NAMALWA (cell line): ENCODE measurements around the gene AFG1L.
"Not testable (repeated sequence)": the region's sequence is repeated elsewhere in the genome, so short reads cannot be mapped to it uniquely, and the experiment has no call there.

Experiments
- DNase-seq: peaks from one replicate; pipeline ENCODE4 v3.0.0-alpha.2; 2015; ENCODE audit warnings: low spot score

Gene AFG1L

DNA sequence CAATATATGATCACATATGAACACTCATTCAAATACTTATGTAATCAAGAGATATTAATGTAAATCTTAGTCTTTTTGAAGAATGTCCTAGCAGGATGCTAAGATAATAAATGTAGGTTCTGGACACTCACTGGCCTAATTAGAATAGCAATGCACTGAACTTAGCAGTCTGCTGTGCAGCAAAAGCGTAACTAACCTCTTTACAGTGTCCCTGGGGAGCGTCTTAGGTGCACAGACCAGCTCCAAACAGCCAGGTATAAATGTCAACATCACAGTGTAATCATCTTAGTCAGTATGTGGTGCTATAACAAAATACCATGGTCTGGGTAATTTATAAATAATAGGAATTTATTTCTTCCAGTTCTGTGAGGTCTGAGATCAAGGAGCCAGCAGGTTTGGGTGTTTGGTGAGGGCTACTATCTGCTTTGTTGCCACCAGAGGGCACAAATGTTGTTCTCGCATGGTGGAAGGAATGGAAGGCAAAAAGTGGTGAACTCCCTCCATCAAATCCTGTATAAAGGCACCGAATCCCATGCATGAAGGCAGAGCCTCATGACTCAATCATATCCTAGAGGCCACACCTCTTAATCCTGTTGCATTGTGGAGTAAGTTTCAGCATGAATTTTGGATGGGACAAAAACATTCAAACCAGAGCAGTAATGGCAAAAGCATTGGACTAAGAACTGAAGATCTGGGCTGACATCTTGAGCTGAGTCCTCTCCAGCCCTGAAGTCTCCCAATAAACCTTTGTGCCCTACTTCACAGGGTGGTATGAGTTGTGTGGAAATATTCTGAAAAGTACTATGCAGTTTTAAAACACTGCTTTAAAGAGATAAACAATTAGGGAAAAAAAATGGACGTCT lies 224.1 kb downstream of the AFG1L start:
- peak; percentile 64 for DNase-seq

DNA sequence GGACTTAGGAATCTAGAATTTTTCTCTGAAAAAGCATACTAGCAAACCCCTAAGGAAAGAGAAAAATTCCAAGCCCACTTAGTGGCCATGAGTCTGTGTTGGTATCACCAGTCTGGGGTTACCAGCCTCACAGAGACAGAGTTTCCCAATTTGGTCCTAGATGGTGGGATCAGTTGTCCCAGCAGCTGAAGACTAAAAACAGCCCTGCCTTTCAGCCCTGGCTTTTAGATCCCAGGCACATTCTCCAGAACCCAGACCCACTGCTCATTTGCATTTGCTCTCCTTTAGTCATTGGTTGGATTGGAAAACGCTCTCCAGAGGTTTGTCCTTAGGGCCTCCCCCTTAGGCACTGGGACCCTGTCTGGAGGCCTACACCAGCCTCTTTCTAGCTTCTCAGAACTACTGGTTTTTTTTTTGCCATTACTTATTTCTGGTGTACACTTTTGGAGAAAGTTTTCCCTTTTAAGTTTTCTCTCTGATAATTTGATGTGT lies 226.8 kb downstream of the AFG1L start:
- no peak for DNase-seq

DNA sequence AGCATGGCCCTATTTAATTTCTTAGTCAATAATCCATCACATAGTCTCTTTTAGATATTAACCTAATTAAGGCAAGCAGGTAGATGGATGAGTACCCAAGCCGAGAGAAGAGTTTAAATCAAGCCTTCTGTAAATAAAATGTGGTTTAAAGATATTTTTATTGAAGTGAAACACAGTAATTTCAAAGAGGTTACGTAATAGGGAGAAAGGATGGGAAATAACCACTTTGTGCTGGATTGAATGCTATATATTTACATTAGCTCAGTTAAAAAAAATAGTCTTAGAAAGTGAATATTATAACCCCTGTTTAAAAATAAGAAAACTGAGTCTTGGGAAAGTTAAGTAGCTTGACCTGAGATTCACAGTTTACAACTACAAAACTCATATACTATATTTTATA lies 228.8 kb downstream of the AFG1L start:
- no peak for DNase-seq

DNA sequence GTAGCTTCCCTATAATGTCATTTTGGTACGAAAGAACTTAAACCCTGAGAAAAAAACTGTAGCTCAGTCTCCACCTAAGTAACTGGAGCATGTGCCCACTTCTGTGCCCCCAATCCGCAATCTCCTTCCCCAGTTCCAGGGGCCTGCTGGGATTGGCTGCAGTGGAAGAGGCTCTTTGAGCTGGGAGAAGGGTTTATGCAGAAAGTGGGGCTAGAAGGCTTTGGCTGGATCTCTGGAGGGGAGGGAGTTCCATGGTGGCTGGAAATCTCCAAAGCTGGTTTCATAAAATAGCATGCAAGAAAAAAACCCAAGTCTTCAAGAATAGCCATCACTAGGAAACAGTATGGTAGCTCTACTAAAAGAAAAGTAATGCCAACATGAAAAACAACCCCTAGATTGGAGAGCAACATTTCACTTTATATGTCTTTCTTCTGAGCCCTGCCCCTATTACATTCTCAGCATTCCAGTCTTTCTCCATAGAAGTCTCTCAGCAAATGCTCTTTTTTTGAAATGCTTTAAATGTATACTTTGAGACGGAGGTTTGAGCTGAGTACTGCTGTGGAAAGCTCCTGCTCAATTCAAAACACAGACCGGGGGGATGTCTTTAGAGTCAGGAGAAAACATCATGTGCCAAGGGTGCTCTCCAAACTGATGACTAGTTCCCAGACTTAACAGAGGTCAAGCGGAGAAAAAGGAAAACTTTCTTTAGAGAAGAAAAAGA lies 229.8 kb downstream of the AFG1L start:
- DNase-seq, result no peak

DNA sequence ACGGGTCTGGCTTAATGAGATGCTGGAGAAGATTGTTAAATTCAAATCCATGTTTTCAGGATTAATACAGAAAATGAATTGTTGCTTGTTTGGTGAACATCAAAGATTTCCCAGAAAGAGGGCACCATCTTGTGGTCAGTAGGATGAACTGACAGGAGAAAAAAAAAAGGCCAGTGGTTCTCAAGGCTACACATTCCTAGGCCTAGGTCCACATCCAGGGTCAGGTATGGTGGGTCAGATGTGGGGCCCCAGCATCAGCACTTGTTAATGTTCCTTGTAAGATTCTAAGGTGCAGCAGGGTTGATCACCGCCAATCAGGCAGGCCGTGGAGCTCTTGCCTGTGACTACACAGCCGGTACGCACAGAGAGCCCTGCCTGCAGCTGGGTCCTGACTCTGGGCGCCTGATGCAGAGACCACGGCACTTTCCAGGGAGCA lies 231.9 kb downstream of the AFG1L start:
- peak; percentile 55 for DNase-seq

DNA sequence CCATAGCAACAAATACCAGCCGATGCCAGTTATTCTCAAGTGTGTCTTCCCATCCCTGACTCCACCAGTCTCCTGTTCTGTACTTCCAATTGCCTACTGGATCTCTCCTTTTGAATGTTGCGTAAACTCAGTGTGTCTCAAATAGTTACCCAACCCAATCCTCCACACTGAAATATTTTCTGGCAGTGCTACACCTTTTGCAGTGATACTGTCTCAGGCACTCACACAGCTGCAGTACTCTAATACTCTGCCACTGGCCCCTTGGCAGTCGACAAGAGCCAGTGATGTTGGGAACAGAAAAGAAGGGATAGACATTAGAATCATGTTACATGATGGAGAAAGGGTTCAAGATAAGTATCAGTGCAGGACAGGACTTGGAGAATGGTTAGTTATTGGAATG lies 234.0 kb downstream of the AFG1L start:
- DNase-seq, result no peak

DNA sequence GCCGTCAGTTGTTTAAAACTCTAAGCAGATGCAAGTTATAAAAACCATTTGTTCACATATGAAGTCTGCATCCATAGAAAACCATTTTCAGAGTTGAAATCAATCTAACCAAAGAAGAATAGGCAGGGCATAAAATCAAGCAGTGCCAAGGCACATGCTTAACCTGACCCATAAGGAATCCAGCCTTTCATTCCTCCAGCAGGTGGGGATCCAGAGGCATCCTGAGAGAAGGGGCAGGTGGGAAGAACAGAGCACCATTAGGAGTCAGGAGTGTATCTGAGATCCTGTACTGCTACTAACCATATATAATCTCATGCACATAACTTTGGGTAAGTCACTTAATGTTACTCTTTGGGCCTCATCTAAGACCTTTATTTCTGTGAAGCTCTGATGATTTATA lies 236.5 kb downstream of the AFG1L start:
- DNase-seq, result no peak

DNA sequence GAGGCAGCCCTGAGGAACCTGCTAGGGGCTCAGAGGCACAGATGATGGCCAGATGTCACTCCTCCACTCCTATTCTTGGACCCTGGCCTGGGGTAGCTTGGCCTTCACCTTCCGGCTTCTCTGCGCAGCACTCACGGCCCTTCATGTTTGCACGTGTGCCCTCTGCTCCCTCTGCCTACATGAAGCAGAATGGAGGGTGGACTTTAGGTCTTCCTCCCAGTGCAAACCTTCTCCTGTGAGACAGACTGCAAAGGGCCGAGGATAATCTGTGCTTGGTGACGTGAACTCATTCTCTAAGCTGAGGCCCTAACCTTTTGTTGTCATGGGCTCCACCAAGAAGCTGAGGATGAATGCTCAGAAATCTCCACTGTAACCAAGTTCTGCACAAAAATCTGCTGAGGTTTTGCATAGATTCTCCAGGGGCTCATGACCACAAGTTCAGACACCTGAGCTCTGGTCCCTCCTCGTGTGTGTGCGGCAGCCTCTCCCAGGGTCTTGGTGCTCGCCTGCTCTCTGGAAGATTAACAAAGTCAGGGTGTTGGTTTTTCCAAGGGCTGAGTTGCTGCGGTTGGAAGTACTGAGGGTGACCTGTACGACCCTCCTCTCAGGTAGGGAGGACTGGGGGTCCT lies 240.4 kb downstream of the AFG1L start:
- no peak for DNase-seq

DNA sequence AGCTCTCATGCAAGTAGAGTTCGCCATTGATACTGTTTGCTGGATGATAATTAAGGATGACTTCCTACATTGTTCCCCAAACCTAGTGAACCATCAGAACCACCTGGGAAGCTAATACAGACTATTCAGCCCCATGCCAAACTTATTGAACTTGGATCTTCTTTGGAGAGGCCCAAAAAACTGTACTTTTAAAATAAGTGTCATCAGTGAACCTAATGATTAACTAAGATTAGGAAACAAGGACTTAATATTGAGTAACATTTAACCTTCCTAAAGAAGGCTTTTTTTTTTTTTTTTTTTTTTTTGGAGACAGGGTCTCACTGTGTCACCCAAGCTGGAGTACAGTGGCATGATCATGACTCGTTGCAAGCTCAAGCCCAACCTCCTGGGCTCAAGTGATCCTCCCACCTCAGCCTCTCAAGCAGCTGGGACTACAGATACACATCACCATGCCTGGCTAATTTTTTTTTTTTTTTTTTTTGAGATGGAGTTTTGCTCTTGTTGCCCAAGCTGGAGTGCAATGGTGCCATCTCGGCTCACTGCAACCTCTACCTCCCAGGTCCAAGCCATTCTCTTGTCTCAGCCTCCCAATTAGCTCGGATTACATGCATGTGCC lies 241.2 kb downstream of the AFG1L start:
- DNase-seq, result not testable (repeated sequence)

DNA sequence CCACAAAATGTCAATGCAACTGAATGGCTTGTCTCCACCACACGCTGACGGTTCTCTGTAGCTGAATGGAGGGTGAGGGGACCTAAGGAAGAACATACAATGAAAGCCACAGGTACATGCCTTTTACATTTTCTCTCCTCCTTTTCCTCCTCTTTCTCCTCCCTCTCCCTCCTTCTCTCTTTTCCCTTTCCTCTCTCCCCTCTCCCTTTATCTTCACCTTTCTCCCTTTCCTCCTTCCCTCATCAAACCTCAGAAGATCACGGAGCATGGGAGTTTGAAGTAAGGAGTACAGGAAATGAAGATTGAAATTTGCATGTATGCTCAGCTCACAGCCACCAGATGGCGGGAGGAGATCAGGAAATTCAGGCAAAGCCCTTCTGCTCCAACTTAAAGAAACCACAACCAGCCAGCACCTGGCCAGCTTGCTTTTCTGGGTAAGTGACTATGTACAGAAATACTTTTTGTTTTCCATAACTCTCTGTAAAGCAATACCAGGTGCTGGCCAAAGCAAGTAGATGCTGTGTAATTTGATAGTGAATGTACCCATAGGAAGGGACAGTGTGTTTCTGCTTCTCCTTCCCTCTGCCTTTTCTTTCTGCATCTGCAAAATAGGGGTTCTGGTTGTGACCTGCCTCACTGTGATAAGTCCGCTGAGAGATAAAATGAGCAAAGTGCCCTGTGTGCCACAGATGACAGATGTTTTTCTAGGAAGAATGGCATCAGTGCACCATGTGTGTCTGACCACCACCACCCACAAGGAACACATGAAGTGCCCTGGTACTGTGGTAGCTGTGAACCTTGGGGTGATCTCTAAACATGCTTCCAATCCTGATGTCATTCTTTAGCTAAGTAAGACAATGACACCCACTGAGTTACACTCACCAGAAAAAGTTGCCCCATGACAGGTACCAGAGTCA lies 247.2 kb downstream of the AFG1L start:
- peak; percentile 94 for DNase-seq

DNA sequence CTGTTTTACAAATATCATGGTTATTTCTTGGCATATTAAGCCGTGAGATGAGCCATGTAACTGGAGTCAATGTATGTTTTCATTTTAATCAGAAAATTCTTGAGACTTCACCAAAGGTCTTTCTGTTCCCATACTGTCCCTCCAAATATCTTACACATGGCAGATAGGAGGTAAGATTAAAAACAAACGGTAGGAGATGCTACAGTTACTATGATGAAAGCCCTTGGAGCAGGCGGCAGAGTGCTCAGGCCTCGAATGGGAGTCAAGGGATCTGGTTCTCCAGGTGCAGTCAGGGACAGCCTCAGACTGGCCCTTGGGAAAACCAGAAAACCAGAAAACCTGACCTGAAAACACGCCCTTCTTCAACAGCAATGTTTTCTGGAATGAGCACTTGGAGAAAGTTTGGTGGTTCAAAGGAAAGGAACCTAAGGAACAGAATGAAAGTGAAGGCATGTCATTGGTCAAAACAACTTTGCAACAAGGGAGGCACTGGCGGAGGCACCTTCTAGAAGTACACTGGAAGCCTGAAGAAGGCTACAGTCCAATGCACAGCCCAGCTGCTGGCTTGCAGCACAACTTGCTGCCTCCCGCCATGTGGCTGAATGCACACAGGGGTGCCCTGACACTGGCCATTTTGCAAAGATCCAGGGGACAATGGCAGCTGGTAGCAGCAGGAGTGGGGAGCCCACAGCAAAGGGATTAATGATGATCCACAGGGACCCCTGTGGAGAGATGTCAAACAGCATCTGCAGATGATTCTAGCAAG lies 248.5 kb downstream of the AFG1L start:
- no peak for DNase-seq

DNA sequence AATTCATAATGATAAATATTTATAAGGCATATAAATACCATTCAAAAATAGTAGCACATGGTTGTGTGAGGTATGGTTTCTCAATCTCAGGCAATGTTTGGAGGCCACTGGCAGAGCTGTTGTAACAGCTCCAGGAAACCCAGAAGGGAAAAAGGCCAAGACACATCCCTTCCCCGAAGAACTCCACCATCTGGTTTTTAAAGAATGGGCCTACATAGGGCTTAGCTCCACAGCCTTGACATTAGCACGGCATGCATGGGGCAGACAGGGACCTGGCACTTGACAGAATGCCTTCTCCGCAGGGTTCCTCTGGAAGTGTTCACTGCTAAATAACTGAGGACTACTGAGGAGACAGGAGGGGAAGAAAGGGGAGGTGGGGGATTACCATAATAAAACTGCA lies 249.8 kb downstream of the AFG1L start:
- DNase-seq, result no peak

DNA sequence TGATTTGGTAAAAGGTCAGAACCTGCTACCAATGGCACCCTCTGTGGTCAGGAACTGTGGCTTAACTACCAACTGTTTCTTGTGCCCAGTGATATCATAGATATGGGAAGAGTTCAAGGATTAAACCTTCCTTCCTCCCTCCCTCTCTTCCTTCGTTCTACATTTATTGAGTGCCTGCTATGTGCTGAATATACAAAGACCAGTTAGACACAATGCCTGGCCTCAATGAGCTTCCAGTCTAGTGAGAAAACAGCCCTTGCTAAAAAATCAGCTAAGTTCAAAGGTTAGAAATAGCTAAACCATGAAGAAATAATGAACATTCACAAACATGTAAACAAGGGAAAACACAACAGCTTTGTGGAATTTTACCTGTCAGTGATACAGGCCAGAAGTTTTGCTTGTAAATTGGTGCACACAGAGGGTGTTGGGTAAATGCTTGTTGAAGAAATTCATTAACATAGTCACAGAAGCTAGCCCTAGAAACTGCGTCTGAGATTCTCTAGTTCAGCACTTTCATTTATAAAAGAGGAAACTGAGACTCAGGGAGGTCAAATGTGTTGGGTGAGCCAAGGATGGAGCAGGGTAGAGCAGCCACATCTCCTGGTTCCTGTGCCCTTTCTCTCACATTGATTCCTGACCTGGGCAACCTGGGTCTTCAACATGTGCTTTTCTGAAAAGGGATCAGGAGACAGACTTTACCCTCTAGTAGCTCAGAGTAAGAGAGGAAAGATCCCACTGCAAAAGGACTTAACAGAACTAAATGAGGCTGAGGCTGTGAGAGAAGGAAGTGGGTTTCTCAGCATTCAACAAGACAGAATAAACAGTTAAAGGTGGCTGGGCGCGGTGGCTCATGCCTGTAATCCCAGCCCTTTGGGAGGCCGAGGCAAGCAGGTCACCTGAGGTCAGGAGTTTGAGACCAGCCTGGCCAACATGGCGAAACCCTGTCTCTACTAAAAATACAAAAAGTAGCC lies 251.5 kb downstream of the AFG1L start:
- no peak for DNase-seq

DNA sequence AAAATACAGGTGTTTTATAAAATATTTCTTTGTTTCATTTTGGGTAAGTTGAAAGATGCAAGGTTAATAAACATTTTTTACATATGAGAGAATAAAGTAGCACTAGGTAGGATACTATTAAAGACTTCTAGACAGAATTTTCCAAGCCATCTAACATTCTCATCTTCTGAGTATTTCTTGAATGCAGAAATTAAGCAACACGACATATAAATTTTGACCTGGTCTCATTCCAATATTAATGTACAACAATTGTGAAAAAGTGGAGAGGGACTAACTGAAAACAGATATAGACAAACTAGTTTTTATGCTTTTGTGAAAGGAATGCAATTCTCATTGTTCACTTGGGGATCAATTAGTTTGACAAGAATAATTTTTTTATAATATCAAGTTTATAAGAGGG lies 254.4 kb downstream of the AFG1L start:
- DNase-seq, result no peak

DNA sequence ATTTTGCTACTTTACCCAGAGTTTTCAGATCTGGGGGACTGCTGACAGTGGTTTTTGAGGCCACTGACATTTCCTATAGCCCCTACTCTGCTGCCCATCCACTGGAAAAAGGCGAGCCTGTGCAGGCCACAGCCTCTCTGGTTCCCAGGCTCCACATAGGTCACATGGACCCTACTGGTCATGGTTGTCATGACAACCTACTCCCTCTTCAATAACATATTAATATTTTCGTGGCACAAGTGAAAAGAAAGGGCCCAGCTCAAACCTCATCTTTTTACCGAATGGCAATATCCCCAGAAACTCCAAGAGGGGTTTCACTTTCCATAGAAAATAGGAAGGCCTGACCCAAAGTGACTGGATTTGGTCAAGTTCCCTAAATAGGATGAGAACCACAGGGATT lies 254.9 kb downstream of the AFG1L start:
- no peak for DNase-seq

DNA sequence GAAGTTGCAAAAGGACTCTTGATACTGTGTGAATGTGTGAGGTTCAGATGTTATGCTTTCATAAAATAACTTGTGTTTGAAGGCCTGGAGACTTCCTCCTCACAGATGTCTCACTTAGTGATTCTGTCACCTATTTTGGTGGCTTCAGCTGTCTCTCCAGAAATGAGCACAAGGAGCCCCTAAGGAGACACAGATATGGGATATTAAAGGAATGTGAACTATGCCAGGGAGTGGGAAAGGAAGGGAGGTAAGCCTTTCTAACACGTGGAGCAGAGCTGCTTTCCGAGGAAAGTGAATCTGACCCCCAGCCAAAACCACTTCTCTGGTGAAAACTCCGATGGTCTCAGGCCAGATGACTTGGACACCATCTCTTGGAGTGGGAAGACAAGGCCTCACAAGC lies 255.4 kb downstream of the AFG1L start:
- no peak for DNase-seq

DNA sequence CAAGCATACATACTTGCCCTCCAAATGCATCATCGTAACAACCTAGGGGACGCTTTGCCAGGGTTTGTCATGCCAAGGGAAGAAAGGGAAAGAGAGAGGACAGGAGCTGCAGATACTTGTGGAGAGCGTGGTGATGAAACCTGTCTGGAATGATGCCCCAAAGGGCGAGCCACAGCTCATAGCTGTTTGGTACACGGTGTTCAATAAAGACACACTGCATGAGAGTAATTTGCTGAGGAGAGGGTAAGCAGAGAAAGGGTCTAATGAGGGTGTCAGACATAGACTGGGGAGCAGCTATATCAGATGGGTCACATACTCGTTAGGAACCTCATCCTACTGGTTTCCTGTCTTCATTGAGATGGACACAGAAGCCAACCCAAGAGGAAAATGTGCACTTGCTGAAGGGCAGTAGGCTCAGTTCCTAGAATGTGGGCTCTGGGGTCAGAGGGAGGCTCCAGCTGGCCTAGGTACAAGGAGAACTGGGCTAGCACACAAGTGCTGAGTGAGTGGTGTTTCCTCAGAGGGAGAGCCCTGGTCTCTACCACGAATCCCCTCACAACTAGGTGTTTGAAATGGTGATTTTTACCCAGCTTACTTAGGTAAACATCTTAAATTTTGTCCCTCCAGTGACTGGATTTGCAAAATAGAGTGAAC lies 260.7 kb downstream of the AFG1L start:
- DNase-seq, result no peak

DNA sequence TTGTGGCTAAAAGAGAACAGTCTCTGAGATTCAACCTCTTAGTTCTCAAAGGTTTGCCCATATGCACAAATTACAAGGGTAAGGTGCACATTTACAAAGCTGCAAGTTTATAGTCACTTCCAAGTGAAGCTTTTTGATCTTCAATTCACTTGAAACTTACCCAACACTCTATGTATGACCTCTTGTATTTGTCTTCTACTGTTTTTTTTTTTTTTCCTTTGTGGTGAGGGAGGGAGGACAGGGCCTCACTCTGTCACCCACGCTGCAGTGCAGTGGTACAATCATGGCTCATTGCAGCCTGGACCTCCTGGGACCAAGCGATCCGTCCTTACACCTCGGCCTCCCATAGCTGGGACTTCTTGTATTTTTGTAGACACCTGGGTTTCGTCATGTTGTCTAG lies 261.4 kb downstream of the AFG1L start:
- DNase-seq, result no peak
